H1 (cell line): Measurements from ENCODE around the gene CMKLR1. TPM values are rescaled to one million over a fixed set of nuclear protein-coding genes. Genes with fewer than 3 reads are reported as not detected.

ENCODE experiments used
- CTCF ChIA-PET: fragments of 300-600 bp; sonication (Branson Sonifier 250); formaldehyde crosslinking; loops from one replicate; lab custom pipeline; 2021; ENCODE audit not compliant: partially characterized antibody; lab: Charles Lee
- POLR2A ChIA-PET: fragments of 300-600 bp; sonication (Branson Sonifier 250); formaldehyde crosslinking; loops from one replicate; lab custom pipeline; 2021; ENCODE audit warnings: inconsistent platforms; ENCODE audit not compliant: partially characterized antibody; lab: Charles Lee
- DNase-seq, 2 experiments: peaks; one replicate each; pipeline versions ENCODE4 v3.0.0 to v3.0.0-alpha.2; 2010 to 2022; ENCODE audit warnings: low spot score in 2 of 2, low read depth in 1 of 2, mixed read lengths in 1 of 2
- FAIRE-seq: peaks from 2 replicates; lab custom pipeline; 2011; peaks lifted over from hg19 to GRCh38; lab: Jason Lieb, UNC
- H2AFZ ChIP-seq: 2 replicates; pipeline ENCODE4 v1.8.1; 2012; ENCODE audit warnings: low read length, inconsistent platforms
- H2AK5ac ChIP-seq: 2 replicates; pipeline ENCODE4 v1.6.1; 2013; ENCODE audit warnings: low read depth, low read length
- H2BK120ac ChIP-seq: replicated peaks from 2 replicates; pipeline ENCODE3; 2013; ENCODE audit warnings: low read depth, low read length, inconsistent platforms
- H2BK12ac ChIP-seq: 2 replicates; pipeline ENCODE4 v1.6.1; 2013; ENCODE audit warnings: low read depth, low read length
- H2BK15ac ChIP-seq: 2 replicates; pipeline ENCODE4 v1.6.1; 2013; ENCODE audit warnings: low read length
- H2BK20ac ChIP-seq: 2 replicates; pipeline ENCODE4 v1.6.1; 2013; ENCODE audit warnings: low read length
- H2BK5ac ChIP-seq: 2 replicates; pipeline ENCODE4 v1.6.1; 2013; ENCODE audit warnings: low read depth, low read length
- H3K14ac ChIP-seq: 2 replicates; pipeline ENCODE4 v1.6.1; 2013; ENCODE audit warnings: inconsistent platforms; ENCODE audit not compliant: insufficient read length
- H3K18ac ChIP-seq: 2 replicates; pipeline ENCODE4 v1.6.1; 2013; ENCODE audit warnings: low read length; ENCODE audit errors: extremely low read depth
- H3K23ac ChIP-seq: 2 replicates; pipeline ENCODE4 v1.6.1; 2013; ENCODE audit warnings: inconsistent platforms; ENCODE audit not compliant: insufficient read length
- H3K23me2 ChIP-seq: 2 replicates; pipeline ENCODE4 v1.6.1; 2013; ENCODE audit warnings: low read depth, low read length
- H3K27ac ChIP-seq: 2 replicates; pipeline ENCODE4 v1.6.1; 2011; ENCODE audit warnings: low read depth, low read length, inconsistent platforms
- H3K27me3 ChIP-seq, 4 experiments: replicated peaks in 1 of 4; 1 replicate in 1 of 4; 2 replicates in 3 of 4; pipeline versions ENCODE4 v1.6.1 to v1.8.1; 2011 to 2013; ENCODE audit warnings: low read length in 3 of 4, mild to moderate bottlenecking in 3 of 4, inconsistent platforms in 2 of 4, mixed read lengths in 2 of 4, moderate library complexity in 1 of 4; ENCODE audit not compliant: control insufficient read depth in 3 of 4, insufficient read depth in 3 of 4; ENCODE audit errors: extremely low read depth in 1 of 4
- H3K36me3 ChIP-seq, 4 experiments: 2 replicates each; pipeline versions ENCODE4 v1.6.1 to v1.8.1; 2011 to 2013; ENCODE audit warnings: mild to moderate bottlenecking in 4 of 4, low read length in 3 of 4, moderate library complexity in 2 of 4, control low read depth in 1 of 4, inconsistent platforms in 1 of 4; ENCODE audit not compliant: insufficient read depth in 4 of 4, control insufficient read depth in 2 of 4
- H3K4ac ChIP-seq: replicated peaks from 2 replicates; pipeline ENCODE3; 2013; ENCODE audit warnings: low read length, low read depth, mixed read lengths, inconsistent platforms; ENCODE audit not compliant: insufficient read length
- H3K4me1 ChIP-seq, 4 experiments: replicated peaks in 1 of 4; 1 replicate in 1 of 4; 2 replicates in 3 of 4; pipeline versions ENCODE4 v1.6.1 to v1.8.1; 2011 to 2013; ENCODE audit warnings: low read length in 3 of 4, inconsistent platforms in 2 of 4, mixed read lengths in 1 of 4; ENCODE audit not compliant: insufficient read depth in 4 of 4, control insufficient read depth in 3 of 4
- H3K4me2 ChIP-seq, 2 experiments: 2 replicates each; pipeline versions ENCODE4 v1.6.1 to v1.8.1; 2011 to 2013; ENCODE audit warnings: low read depth in 2 of 2, low read length in 2 of 2, control low read depth in 1 of 2, inconsistent platforms in 1 of 2, mild to moderate bottlenecking in 1 of 2; ENCODE audit not compliant: insufficient read depth in 1 of 2
- H3K4me3 ChIP-seq, 4 experiments: fragments of 200-600, 300-600 bp in 1 of 4; sonication (generic), shearing (Covaris generic), sonication (Bioruptor Twin) in 1 of 4; 2 replicates each; pipeline versions ENCODE4 v1.5.1 to v1.8.1; 2011 to 2016; ENCODE audit warnings: low read length in 4 of 4, low read depth in 3 of 4, control low read depth in 2 of 4, inconsistent platforms in 2 of 4, mild to moderate bottlenecking in 2 of 4, mixed read lengths in 1 of 4, moderate library complexity in 1 of 4; ENCODE audit not compliant: insufficient read depth in 2 of 4; ENCODE audit errors: extremely low read depth in 1 of 4
- H3K56ac ChIP-seq: replicated peaks from 2 replicates; pipeline ENCODE3; 2013; ENCODE audit warnings: low read depth, mild to moderate bottlenecking, mixed read lengths, low read length, inconsistent platforms; ENCODE audit not compliant: insufficient read length
- H3K79me1 ChIP-seq: 2 replicates; pipeline ENCODE4 v1.6.1; 2013; ENCODE audit warnings: low read depth, low read length, control low read depth
- H3K79me2 ChIP-seq, 2 experiments: 2 replicates each; pipeline versions ENCODE4 v1.6.1 to v1.8.1; 2012 to 2013; ENCODE audit warnings: low read length in 2 of 2, mild to moderate bottlenecking in 2 of 2, inconsistent platforms in 1 of 2; ENCODE audit not compliant: insufficient read depth in 2 of 2, control insufficient read depth in 1 of 2
- H3K9ac ChIP-seq, 4 experiments: replicated peaks in 1 of 4; 1 replicate in 1 of 4; 2 replicates in 3 of 4; pipeline versions ENCODE4 v1.6.1 to v1.8.1; 2011 to 2013; ENCODE audit warnings: low read depth in 3 of 4, low read length in 3 of 4, control low read depth in 2 of 4, mild to moderate bottlenecking in 2 of 4, moderate library complexity in 2 of 4, inconsistent platforms in 1 of 4; ENCODE audit errors: extremely low read depth in 1 of 4
- H3K9me3 ChIP-seq, 2 experiments: 2 replicates each; pipeline versions ENCODE4 v1.6.1 to v1.8.1; 2012 to 2013; ENCODE audit warnings: mild to moderate bottlenecking in 2 of 2, moderate library complexity in 2 of 2, control low read depth in 1 of 2, inconsistent platforms in 1 of 2, low read depth in 1 of 2, low read length in 1 of 2, mixed read lengths in 1 of 2; ENCODE audit not compliant: insufficient read depth in 2 of 2
- H4K20me1 ChIP-seq, 2 experiments: replicated peaks in 1 of 2; 2 replicates each; pipeline versions ENCODE3 to v1.8.1; 2011 to 2013; ENCODE audit warnings: inconsistent platforms in 2 of 2, low read length in 2 of 2, mild to moderate bottlenecking in 1 of 2; ENCODE audit not compliant: insufficient read depth in 2 of 2, control insufficient read depth in 1 of 2
- H4K5ac ChIP-seq: 2 replicates; pipeline ENCODE4 v1.6.1; 2013; ENCODE audit warnings: low read length, low read depth, mixed read lengths, inconsistent platforms; ENCODE audit not compliant: insufficient read length
- H4K8ac ChIP-seq: 2 replicates; pipeline ENCODE4 v1.8.0; 2013; ENCODE audit warnings: mild to moderate bottlenecking, moderate library complexity, low read length, inconsistent platforms; ENCODE audit not compliant: insufficient read depth; ENCODE audit errors: extremely low read depth
- H4K91ac ChIP-seq: replicated peaks from 2 replicates; pipeline ENCODE3; 2013; ENCODE audit warnings: low read length, mixed read lengths, inconsistent platforms; ENCODE audit not compliant: insufficient read length
- ASH2L ChIP-seq: fragments of 200-600, 300-600 bp; sonication (generic); IDR thresholded peaks from one replicate; pipeline ENCODE4 v1.7.1; 2017; ENCODE audit warnings: low read length
- ATF2 ChIP-seq: IDR thresholded peaks from 2 replicates; pipeline ENCODE4 v1.6.1; 2012; ENCODE audit warnings: low read length, inconsistent platforms
- CHD1 ChIP-seq: IDR thresholded peaks from 2 replicates; pipeline ENCODE4 v1.6.1; 2012; ENCODE audit warnings: low read depth, low read length, improper control_type of control experiment
- EGR1 ChIP-seq: IDR thresholded peaks from 2 replicates; pipeline ENCODE4 v1.6.1; 2011; ENCODE audit warnings: low read depth, low read length, borderline replicate concordance
- EP300 ChIP-seq, 2 experiments: IDR thresholded peaks; 1 replicate in 1 of 2; 2 replicates in 1 of 2; pipeline ENCODE4 v1.6.1; 2011 to 2012; ENCODE audit warnings: low read depth in 2 of 2, low read length in 2 of 2, mild to moderate bottlenecking in 2 of 2, borderline replicate concordance in 1 of 2, inconsistent platforms in 1 of 2, moderate library complexity in 1 of 2
- GTF2F1 ChIP-seq: IDR thresholded peaks from 2 replicates; pipeline ENCODE4 v1.6.1; 2012; ENCODE audit warnings: low read depth, low read length, improper control_type of control experiment, borderline replicate concordance
- HDAC6 ChIP-seq: IDR thresholded peaks from one replicate; pipeline ENCODE4 v1.7.1; 2012; ENCODE audit warnings: low read depth, mild to moderate bottlenecking, inconsistent platforms, low read length, moderate library complexity
- JUN ChIP-seq: IDR thresholded peaks from 2 replicates; pipeline ENCODE4 v1.6.1; 2011; ENCODE audit warnings: low read depth, mild to moderate bottlenecking, improper control_type of control experiment, low read length
- KDM4A ChIP-seq: IDR thresholded peaks from one replicate; pipeline ENCODE4 v1.7.1; 2012; ENCODE audit warnings: low read depth, mild to moderate bottlenecking, moderate library complexity, low read length, inconsistent platforms; ENCODE audit not compliant: severe bottlenecking
- SAP30 ChIP-seq: fragments of 300-600 bp; sonication (generic); IDR thresholded peaks from 2 replicates; pipeline ENCODE4 v1.7.1; 2012; ENCODE audit warnings: low read length, moderate library complexity, mild to moderate bottlenecking, inconsistent platforms; ENCODE audit not compliant: insufficient read depth, insufficient replicate concordance
- SIRT6 ChIP-seq: IDR thresholded peaks from one replicate; pipeline ENCODE4 v1.7.1; 2012; ENCODE audit warnings: low read length, inconsistent platforms
- SP1 ChIP-seq: IDR thresholded peaks from 2 replicates; pipeline ENCODE4 v1.6.1; 2011; ENCODE audit warnings: low read depth, low read length
- WGBS, 2 experiments: shearing (Covaris generic) in 1 of 2; methylation state at CpG; one replicate each; pipeline versions ENCODE4 v1.1.6 to v1.1.7; 2013 to 2015; ENCODE audit warnings: low lambda C conversion rate in 2 of 2, mixed read lengths in 2 of 2, inconsistent platforms in 1 of 2, low coverage in 1 of 2, missing lambda C conversion rate in 1 of 2; ENCODE audit not compliant: insufficient replicate concordance in 2 of 2, insufficient coverage in 1 of 2, insufficient read length in 1 of 2; ENCODE audit errors: extremely low coverage in 1 of 2, missing lambda C conversion rate in 1 of 2; 5-methylcytosine and 5-hydroxymethylcytosine counted together
- polyA plus RNA-seq, 7 experiments: library from polyadenylated mRNA; depleted of rRNA in 3 of 7; stranded (reverse) in 5 of 7; unstranded in 2 of 7; fragments of >200 nt in 5 of 7; fragments of 200-250 nt in 2 of 7; gene quantifications; 1 replicate in 5 of 7; 2 replicates in 1 of 7; 4 replicates in 1 of 7; pipeline versions ENCODE4 v1.2.1 to v1.2.3, GENCODE V29; 2011 to 2013; ENCODE audit warnings: missing spikeins in 2 of 7, mixed read lengths in 2 of 7
- total RNA-seq: library from RNA; stranded (reverse); fragmentation: NEBNext Ultra II Directional; extraction: Animal tissue kit (Norgen Biotek cat#: 25700); gene quantifications from 2 replicates; pipeline ENCODE4 v1.2.1, GENCODE V29; 2021

Gene CMKLR1
- total and polyA plus RNA-seq, 2 of the 8 experiments (the other 6 are each of a cell fraction or from before 2014, with no cell fraction given) = 2.1 to 2.8 TPM

DNA sequence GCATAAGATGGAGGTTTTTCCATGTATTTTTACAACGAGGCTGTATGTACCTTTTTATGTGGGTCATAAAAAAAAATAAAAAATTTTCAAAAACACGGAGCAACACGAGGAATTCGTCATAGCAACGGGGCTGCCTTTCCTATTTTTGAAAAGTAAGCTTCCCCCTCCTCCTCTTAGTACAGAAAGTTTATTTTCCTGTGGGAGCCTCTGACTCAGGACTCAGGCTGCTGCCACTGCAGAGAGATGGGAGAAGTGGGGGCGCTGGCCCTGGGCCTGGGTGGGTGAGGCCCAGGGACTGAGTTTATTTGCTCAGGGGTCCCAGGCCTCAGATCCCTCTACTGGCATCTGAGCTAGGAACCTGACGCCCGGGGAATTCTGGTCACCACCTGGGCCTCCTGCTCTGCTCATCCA, 10.2 kb upstream of the CMKLR1 start:
- Histone ChIP-seq H3K9ac (no peak overlapping the region), H4K5ac (no peak overlapping the region), H3K79me2 (no peaks in the 10 kb centered on the region), H2BK5ac (no peak overlapping the region), H3K23me2 (no peaks in the 10 kb centered on the region), H4K8ac (no peak overlapping the region), H3K18ac (no peak overlapping the region), H2AK5ac (no peak overlapping the region), H3K36me3 (peaks cover 0 to 3% (median 0%) of the 10 kb centered on the region in 4 experiments; a peak in 1 of 8 replicates), H3K4me2 (no peak overlapping the region), H4K91ac (no peak overlapping the region), H3K9me3 (no peaks in the 10 kb centered on the region), H2BK15ac (no peak overlapping the region), H3K79me1 (no peaks in the 10 kb centered on the region), H3K4ac (no peak overlapping the region), H2BK120ac (no peak overlapping the region), H3K23ac (no peak overlapping the region), H4K20me1 (no peaks in the 10 kb centered on the region), H2BK20ac (no peak overlapping the region), H3K56ac (no peak overlapping the region), H3K14ac (no peak overlapping the region), H2AFZ (no peak overlapping the region), H3K27ac (no peak overlapping the region), H3K4me3 (no peak overlapping the region), H2BK12ac (no peak overlapping the region), H3K27me3 (no peaks in the 10 kb centered on the region), H3K4me1 (peaks cover 0 to 4% (median 0%) of the 10 kb centered on the region in 4 experiments; a peak in 1 of 7 replicates)
- 96% methylated on average over 8 of the region's 8 CpGs; no CpG with 5 or more reads in 1 of the 2 experiments for WGBS, 2 experiments
- FAIRE-seq (no peak), DNase-seq (no peak)
- ChIA-PET CTCF (interaction anchor here (0.6 to 1.3 kb wide), 4 partner anchors 23 to 207 kb away, joined by 3 to 4 read pairs (median 4); no protein-coding TSS in a partner anchor), POLR2A (no interaction called here)
- TF ChIP-seq HDAC6 (no peak), ASH2L (no peak), EGR1 (no peak), ATF2 (no peak), SAP30 (no peak), GTF2F1 (no peak), SP1 (no peak), SIRT6 (no peak), CHD1 (no peak), JUN (no peak), EP300 (IDR thresholded peaks at IDR 0.05; ENCODE audit: borderline replicate concordance in 1 of 2, low read depth in 2 of 2, low read length in 2 of 2) (no peak), KDM4A (no peak)
